Hepatic stellate cell (primary cell): Measurements from ENCODE around the gene KCNJ16.

Experiments used
- DNase-seq: peaks from one replicate; pipeline ENCODE4 v3.0.0; 2011; ENCODE audit warnings: low spot score

Gene KCNJ16

DNA sequence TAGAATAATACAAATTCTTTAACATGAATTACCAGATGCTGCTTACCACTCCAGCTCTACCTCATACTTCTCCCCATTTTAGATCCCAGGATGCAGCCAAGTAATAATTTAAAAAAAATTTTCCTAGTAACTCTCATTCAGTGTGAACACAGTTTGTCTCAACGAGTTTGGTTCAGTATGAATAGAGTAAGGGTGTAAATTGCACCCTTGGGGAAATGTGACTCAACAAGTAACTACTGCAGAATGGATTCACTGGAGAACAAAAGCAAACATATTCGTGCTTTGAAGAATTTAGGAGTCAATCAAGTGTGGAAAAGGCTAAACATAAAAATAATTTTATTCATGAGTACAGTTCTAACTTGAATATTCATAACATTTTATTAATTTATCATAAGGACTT lies 23.0 kb downstream of the KCNJ16 start:
- DNase-seq = no peak

DNA sequence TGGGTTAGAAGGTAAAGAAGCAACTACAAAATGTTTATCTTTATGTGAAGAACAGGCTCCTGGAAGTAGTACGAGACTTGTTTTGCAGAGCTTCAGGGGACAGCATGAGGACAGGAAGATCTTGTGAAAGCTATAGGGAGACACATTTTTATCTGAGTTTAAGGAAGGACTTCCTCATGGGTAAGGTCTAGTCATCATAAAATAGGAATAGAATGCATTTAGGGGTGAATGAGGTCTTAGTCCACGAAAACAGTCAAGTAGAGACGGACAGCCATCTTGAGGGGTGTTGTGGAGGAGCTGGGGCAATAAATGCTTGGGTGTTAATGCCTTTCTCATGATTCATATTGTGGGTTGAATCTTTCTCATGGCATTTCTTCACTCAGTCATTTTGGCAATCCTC lies 24.3 kb downstream of the KCNJ16 start:
- DNase-seq = no peak

DNA sequence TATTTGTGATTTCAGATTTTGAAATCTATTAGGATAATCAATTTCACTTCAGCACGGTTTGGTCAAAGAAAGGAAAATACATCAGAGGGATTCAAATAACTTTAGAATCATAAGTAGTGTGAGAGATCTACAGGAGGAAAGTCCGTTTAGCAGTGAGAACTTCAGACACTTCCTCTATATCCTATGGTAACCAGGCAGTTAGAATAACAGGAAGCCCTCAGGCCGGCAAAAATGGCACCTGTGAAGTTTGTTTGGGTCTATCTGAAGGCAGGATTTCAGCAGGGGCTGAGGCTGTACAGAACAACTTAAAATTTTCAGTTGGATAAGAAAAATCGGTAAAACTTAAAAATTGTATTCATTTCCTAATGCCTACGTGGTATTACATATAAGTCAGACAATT lies 24.9 kb downstream of the KCNJ16 start:
- no peak for DNase-seq

DNA sequence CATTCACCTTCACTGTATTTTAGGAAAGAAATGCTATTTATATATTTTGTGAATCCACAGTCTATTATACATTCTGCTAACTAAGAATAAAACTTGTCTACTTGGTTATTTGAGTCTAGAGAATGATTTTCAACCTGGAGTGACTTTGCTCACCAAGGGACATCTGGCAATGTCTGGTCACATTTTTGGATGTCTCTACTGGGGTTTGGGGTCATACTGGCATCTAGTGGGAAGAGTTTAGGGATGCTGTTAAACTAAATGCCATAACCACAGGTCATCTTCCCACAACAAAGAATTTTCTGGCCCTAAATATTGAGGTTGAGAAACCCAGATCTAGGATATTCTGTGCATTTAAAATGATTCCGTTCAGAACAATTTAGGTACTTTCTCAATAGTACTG lies 26.0 kb downstream of the KCNJ16 start:
- no peak for DNase-seq

DNA sequence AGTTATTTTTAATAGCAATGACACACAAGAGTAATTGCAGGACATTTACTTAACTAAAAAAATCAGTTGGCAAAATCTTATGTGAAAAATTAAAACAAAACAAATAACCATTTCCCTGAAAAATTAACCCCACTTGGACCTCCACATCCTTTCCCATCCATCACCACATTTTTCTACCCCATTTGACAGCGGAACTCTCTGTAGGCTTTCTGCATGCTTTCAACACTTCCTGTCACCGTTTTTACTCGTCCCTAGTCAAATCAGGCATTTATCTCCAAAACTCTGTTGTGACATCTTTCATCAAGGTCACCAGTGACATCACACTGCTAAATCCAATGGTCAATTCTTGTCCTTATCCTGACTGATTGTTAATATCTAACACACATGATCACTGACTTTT lies 27.5 kb downstream of the KCNJ16 start:
- no peak for DNase-seq

DNA sequence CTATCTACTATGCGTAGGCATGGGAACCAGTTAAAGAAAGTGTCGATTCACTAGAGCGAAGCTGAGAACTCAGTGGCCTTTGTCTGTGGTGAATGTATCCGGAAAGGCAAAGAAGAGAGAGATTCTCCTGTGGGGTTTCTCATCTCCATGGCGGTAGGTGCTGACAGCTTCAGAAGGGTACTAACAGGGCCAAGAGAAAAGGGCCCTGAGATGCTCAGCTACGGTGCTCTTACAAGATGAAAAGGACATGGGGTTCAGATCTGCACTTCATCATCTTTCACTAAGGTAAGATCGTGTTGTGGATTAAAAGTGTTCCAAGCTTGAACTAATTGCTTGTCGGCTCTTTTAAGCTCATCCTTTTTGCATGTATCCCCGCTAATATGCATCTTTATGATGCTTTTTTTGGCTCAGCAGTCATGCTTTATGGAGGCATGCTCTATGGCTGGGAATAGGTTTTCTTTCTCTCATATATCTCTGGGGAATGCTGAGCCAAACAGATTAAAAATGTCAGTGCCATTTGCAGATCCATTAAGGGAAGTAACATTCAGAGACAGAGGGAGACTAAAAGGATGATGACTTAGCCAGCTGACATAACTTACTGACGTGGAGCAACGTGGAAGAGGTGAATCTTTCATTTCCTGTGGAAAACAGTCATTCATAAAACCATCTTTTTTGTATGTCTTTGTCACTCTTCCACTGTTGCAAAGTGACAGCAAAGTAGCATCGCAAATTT lies 29.9 kb downstream of the KCNJ16 start:
- DNase-seq = no peak

DNA sequence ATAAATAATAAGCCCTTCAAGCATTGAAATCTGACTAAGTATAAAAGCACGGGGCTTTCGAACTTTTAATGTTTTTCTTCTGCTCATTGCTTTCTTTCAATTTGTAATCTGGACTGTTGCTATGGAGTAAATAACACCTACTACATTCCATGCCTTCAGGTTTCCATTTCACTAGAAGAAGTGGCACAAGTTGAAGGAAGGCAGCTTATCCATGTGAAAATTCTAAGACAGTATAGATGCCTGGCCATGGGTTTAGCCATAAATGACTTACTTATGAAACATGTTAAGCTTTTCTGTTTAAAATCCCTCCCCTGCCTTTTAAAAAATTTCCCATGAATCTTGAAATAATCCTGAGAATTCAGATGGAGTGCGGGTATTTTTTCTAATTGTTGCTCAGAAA lies 30.6 kb downstream of the KCNJ16 start:
- DNase-seq = no peak

DNA sequence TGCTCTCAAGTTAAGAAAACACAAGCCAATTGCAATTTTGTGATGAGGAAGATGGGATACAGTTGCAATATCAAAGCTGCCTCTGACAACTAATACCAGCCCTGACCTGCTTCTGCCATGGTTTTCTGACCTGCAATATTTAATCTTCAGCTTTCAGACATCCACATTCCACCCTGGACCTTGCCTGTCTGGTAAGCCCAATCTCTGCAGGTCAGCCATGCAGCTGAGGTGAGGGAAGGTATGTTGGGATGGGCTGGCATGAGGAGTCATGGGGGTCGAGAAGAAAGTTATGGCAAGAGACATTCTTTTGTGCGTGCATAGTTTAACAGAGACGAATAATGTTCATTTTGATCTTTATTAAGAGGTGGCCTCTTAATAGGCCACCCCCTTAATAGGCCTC lies 31.5 kb downstream of the KCNJ16 start:
- no peak for DNase-seq

DNA sequence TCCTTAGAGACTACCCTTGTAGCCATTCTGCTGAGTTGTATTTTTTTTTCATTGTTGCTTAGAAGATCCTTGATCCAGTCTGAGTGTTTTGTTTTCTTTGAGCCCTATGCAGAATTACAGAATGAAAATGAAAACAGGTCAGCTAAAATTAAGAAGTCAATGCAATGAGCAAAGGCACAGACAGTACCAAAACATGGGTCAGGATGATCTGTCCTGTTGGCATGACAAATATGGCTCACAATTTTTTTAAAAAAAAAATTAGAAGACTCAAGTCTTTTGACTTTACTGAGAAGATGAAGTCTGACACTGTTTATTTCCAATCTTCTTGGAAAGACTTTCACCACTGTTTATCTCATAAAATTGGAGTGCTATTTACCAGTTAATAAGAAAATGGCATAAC lies 32.4 kb downstream of the KCNJ16 start:
- DNase-seq = no peak

DNA sequence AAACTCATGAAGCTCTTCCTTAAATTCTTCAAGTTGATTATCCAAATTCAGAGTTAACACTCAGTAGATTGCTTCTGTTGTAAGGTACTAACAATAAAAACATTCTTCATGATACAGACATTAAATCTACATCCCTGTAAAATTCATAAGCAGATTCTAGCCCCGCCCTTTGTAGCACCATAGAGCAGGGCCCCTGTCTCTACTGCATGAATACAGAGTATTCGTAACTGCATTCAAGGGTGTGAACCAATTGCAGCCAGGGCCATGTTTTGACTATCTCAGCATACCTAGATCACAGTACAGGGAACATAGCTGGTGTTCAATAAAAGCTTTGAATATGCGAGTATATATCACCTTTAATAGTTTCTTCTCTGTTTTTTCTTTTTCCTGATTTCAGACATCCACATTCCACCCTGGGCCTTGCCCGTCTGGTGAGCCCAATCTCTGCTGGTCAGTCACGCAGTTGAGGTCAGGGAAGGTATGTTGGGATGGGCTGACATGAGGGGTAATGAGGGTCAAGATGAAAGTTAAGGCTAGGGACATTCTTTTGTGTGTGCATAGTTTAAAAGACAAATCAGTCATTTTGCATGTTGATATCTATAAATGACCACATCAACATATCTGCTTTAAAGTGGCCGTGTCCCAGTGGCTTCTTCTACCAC lies 33.0 kb downstream of the KCNJ16 start:
- no peak for DNase-seq

DNA sequence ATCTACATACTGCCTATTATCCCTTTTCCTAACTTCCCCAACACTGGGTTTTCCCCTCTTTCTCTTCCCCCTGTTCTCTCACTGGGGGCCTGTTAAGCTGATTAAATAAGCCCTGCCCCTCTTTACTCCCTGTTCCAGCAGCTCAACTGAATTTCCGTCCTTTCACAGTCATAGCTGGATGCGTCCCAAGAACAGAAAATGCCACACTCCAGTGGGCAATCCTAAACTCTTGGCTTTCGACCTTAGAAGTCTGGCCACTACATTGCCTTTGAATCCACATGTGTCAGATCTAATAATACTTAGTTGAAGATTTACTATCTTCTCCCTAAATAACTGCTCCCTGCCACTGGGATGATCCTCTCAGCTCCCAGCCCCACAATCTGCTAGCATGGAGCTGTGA lies 34.5 kb downstream of the KCNJ16 start:
- no peak for DNase-seq

DNA sequence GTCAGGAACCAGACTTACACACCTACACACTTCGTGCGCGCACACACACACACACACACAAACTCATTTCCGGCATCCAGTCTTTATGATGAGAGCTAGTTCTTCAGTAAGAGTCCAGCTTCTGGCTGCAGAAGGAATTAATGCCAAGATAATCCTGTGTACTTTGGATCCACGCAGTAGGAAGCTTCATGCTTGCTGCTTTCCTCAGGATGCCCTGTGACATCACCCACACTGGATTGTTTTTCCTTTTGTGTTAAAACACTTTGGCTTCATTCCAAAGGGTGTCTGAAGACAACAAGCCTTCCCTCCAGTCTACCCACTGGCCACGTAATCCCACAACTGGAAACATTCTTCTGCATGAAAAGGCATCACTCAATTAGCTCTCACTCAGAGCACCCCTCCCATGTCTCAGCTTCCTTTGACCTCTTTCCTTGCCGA lies 35.4 kb downstream of the KCNJ16 start:
- no peak for DNase-seq

DNA sequence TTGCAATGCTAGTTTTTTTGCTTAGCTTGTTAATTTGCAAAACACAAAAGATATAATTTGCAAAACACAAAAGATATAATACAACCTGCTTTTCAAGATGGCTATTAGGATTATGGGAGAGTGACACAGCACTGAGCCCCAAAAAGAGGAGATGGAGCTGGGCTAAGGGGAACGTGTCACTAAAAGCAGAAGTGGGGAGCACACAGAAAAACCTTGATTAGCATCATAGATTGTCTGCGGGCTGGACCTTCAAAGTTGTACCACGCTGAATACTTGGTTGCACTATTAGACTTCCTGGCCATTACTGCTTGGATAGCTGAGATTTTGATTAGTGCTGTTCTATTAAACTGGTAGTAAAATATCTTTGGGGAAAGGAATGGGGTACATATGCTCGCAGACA lies 36.2 kb downstream of the KCNJ16 start:
- DNase-seq = no peak

DNA sequence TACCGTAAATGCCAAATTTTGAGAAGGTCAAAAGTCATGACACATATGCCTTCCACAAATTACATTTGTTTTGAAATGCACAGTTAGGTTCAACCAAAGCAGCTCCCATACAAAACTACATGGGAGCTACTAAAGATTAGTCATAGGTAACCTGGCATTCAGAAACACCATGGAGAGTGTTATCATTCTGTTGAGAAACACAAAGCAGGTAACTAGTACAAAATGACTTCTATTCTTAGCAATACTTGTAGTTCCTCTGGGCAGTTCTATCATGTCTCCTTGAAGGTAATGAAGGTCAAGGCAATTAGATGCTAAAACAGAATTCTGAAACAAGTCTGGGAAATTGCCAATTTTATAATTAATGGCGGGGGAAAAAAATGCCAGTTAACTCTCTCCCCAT lies 39.4 kb downstream of the KCNJ16 start:
- DNase-seq = no peak

DNA sequence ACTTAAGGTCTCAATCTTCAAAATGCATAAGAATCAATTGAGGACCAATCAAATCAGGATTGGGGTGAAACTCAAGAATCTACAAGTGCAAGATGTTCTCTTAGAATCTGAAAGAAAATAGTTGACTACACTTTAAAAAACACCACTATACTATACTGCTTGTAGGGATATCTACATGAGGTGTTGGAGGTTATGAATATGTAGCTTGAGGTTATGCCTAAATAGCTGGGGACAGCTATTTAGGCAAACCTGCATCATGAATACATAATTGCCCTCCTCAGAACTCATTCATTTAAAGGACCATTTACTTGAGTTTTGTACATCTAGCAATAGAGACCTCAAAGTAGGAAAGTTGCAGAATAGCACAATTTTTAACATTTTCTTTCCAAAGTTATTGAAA lies 40.1 kb downstream of the KCNJ16 start:
- no peak for DNase-seq

DNA sequence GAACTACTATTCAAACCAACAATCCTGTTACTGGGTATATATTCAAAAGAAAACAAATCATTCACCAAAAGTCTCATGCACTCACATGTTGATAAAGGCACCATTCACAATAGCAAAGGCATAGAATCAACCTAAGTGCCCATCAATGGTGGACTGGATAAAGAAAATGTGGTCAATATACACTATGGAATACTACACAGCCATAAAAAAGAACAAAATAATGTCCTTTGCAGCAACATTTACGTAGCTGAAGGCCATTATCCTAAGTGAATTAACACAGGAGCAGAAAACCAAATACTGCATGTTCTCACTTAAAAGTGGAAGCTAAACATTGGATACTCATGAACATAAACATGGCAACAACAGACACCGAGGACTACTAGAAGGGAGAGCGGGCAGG lies 41.9 kb downstream of the KCNJ16 start:
- DNase-seq = no peak

DNA sequence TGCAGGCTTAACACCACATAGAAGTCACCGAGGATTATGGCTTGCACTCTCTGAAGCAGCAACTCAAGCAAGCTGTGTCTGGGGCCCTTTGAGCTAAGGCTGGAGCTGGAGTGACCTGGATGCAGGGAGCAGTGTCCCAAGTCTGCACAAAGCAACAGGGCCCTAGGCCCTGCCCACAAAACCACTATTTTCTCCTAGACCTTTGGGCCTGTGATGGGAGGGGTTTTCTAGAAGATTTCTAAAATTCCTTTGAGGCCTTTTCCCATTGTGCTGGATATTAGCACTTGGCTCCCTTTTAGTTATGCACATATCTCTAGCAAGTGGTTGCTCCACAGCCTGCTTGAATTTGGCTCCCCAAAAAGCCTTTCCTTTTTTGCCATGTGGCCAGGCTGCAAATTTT lies 44.5 kb downstream of the KCNJ16 start:
- no peak for DNase-seq

DNA sequence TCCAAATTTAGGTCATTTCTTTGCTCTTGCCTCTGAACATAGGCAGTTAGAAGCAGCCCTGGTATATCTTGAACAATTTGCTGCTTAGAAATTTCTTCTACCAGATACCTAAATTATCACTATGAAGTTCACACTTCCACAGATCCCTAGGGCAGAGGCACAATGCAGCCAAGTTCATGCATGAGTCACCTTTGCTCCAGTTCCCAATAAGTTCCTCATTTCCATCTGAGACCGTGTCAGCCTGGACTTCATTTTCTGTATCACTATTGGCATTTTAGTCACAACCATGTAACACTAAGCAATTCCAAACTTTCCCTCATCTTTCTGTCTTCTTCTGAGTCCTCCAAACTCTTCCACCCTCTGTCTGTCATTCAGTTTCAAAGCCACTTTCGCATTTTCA lies 45.0 kb downstream of the KCNJ16 start:
- DNase-seq = no peak

DNA sequence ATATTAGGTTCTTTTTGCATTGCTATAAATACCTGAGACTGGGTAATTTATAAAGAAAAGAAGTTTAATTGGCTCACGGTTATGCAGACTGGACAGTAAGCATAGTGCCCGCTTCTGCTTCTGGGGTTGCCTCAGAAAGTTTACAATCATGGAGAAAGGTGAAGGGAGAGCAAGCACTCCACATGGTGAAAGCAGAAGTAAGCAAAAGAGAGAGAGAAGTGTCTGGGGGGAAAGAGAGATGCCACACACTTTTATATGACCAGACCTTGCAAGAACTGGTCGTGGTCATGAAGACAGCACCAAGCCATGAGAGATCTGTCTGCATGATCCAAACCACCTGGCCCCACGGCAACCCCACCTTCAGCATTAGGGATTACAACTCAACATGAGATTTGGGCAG lies 45.4 kb downstream of the KCNJ16 start:
- DNase-seq = no peak

DNA sequence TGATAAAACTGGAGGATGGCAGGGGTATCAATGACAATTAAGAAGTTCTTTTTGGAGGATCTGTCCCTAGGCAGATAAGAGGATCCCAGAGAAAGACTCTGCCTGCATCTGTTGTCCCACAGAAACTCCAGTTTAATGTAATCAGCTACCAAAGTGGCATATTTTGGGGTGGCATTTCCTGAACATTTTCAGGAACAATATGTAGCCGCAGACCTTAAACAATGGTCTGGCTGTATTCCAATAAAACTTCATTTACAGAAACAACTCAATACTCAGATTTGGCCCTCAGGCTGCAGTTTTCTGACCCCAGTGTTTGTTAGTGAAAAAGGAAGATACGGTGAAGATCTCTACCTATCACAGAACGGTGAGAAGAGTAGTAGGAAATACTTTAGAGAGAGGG lies 46.1 kb downstream of the KCNJ16 start:
- no peak for DNase-seq

DNA sequence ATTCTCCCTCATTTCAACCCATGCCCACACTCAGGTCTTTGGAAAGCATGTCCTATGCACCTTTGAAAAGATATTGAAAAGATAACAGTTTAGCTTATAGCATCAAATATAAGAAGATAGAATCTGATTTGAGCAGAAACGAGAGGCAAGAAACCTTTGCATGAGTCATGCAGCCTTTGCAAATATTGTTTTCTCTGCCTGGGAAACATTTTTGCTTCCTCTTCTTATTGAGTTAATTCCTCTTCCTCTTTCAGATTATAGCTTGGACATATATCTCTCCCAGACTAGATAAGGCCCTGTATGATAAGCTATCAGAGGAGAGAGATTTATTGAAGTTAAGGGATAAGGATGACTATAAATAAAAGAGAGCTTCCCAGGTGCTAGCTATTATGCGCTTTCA lies 48.2 kb downstream of the KCNJ16 start:
- DNase-seq = no peak

DNA sequence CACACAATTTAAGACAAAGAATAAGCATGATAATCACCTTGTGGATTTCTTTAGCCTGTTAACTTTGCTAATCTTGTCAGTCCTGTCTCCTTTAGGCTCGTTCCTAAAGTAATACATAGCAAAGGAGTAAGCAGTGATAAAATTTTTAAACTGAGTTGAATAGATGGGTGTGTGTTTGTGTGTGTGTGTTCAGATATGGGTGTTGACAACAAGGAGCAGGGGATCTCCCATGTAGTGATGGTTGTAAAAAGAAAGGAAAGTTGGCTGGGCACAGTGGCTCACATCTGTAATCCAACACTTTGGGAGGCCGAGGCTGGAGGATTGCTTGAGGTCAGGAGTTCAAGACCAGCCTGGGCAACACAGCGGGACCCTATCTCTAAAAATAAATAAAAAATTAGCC lies 49.7 kb downstream of the KCNJ16 start:
- DNase-seq = no peak

DNA sequence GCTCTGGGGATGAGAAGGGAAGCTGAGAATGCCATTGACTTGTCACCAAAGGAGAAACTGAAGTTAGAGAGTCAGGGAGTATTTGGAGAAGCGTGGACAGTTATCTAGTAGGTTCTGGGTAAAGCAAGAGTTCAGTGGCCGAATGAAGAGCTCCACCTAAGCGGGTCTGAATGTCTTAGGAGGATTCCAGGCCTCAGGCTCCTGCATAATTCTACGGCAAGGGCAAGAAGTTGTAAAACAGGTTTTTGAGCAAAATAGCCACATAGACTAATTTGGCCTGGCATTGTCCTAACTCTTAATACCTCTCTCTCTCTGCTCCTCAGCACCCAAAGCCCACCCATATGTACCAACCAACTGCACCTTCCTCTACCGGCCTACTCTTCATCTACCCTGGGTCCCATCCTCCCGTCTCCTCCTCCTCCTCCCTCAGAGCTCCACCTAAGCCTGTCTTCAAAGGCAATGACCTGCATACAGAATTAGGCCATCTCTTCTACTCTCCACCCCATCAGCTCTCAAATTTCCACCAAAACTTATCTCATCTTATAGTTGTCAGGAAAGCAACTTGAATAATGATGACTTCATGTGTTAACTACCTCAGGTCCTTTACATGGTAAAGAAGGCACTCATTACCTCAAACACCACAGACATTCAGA lies 52.3 kb downstream of the KCNJ16 start:
- no peak for DNase-seq
